SJCRH30 (cell line): ENCODE data around the gene LAMC1. TPM values are rescaled to one million over a fixed set of nuclear protein-coding genes. Genes with fewer than 3 reads are reported as not detected.

ENCODE experiments used
- DNase-seq, 2 experiments: peaks; one replicate each; pipeline ENCODE4 v3.0.0-alpha.2; 2015 to 2020
- H3K27ac ChIP-seq: fragments of 250-450 bp; sonication (Bioruptor Pico); 2 replicates; pipeline ENCODE4 v1.5.1; 2020; ENCODE audit warnings: mild to moderate bottlenecking, moderate library complexity
- H3K27me3 ChIP-seq: fragments of 250-450 bp; sonication (Bioruptor Pico); 2 replicates; pipeline ENCODE4 v1.5.1; 2020; ENCODE audit warnings: mild to moderate bottlenecking, moderate library complexity
- H3K36me3 ChIP-seq: fragments of 250-450 bp; sonication (Bioruptor Pico); 2 replicates; pipeline ENCODE4 v1.5.1; 2020; ENCODE audit warnings: mild to moderate bottlenecking, moderate library complexity
- H3K4me1 ChIP-seq: fragments of 250-450 bp; sonication (Bioruptor Pico); 2 replicates; pipeline ENCODE4 v1.5.1; 2020; ENCODE audit warnings: mild to moderate bottlenecking, moderate library complexity
- H3K4me3 ChIP-seq: fragments of 250-450 bp; sonication (Bioruptor Pico); 2 replicates; pipeline ENCODE4 v1.5.1; 2020; ENCODE audit warnings: mild to moderate bottlenecking, moderate library complexity
- H3K9me3 ChIP-seq: fragments of 250-450 bp; sonication (Bioruptor Pico); replicated peaks from 2 replicates; pipeline ENCODE4 v1.5.1; 2020; ENCODE audit warnings: mild to moderate bottlenecking, moderate library complexity
- total RNA-seq: library from RNA; depleted of rRNA; stranded (reverse); fragments of >200 nt; shearing (Covaris generic); gene quantifications from 2 replicates; pipeline ENCODE4 v1.2.3, GENCODE V29; 2014

LAMC1 gene
- total RNA-seq, 1 experiment from 2014 or later = 122 TPM

DNA sequence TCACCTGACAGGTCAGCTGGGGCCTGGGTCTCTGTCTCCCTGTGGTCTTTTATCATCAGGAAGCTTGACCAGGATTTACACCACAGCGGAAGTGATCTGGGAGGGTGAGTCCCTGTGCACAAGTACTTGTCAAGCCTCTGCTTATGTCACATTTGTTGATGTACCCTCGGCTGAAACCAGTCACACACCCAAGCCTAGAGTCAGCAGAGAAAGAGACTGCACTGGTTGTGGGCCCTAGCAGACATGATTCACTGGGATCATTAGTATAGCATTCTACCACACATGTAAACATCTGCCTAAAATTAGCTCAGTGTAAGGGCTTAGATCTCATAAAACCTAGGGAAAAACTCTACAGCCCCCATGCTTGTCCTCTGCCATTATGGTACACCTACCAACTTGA is 83.5 kb downstream of the LAMC1 start:
- Histone ChIP-seq H3K27ac (no peak overlapping the region), H3K9me3 (no peaks in the 10 kb centered on the region), H3K4me1 (no peaks in the 10 kb centered on the region), H3K27me3 (no peaks in the 10 kb centered on the region), H3K4me3 (no peak overlapping the region), H3K36me3 (peaks cover 25% of the 10 kb centered on the region)
- DNase-seq = no peak

DNA sequence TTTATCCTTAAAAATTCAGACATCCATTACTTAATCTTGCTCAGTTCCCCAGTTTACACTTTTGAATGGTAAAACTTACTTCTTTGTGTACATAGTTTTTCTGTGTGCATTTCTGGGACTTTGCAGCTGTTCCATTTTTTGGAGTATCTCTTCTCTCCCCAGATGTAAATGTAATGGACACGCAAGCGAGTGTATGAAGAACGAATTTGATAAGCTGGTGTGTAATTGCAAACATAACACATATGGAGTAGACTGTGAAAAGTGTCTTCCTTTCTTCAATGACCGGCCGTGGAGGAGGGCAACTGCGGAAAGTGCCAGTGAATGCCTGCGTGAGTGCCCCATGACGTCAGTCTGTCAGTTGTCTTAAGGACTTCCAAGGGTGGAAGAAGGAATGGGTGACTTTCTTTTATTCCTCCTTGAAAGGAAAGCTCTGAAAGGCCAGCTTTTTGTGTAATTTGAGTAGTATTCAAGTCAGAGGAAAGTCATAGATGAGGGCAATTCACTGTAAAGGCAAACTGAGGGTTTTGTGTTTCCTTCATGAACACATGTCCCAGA is 87.2 kb downstream of the LAMC1 start:
- Histone ChIP-seq H3K4me3 (no peak overlapping the region), H3K9me3 (no peaks in the 10 kb centered on the region), H3K36me3 (peaks cover 31% of the 10 kb centered on the region), H3K4me1 (no peaks in the 10 kb centered on the region), H3K27ac (no peak overlapping the region), H3K27me3 (no peaks in the 10 kb centered on the region)
- DNase-seq = no peak

DNA sequence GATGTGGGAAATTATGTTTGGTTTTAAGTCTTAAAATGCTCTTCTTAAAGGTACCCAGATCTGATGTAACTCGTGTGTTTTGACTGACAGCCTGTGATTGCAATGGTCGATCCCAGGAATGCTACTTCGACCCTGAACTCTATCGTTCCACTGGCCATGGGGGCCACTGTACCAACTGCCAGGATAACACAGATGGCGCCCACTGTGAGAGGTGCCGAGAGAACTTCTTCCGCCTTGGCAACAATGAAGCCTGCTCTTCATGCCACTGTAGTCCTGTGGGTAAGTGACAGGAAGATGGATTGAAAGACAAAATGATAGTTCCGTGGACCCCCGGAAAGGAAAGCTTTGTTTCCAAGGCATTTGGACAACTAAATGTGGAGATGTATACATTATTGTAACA is 91.2 kb downstream of the LAMC1 start:
- Histone ChIP-seq H3K9me3 (no peaks in the 10 kb centered on the region), H3K4me3 (no peak overlapping the region), H3K36me3 (peaks cover 50% of the 10 kb centered on the region), H3K27me3 (no peaks in the 10 kb centered on the region), H3K27ac (no peak overlapping the region), H3K4me1 (no peaks in the 10 kb centered on the region)
- DNase-seq = no peak

DNA sequence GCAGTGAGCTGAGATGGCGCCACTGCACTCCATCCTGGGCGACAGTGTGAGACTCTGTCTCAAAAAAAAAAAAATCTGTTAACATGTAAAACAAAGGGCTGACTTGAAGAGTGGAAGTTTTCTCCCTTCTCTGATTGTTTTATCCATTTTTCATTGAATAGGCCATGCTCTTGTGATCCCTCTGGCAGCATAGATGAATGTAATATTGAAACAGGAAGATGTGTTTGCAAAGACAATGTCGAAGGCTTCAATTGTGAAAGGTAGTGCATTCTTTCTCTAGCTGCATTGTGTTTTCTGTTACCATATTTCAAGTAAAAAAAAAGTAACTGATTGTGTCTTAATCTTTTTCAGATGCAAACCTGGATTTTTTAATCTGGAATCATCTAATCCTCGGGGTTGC is 93.2 kb downstream of the LAMC1 start:
- H3K27ac ChIP-seq = no peak overlapping the region
- no peaks in the 10 kb centered on the region for H3K4me1 ChIP-seq
- peaks cover 57% of the 10 kb centered on the region for H3K36me3 ChIP-seq
- H3K27me3 ChIP-seq = no peaks in the 10 kb centered on the region
- no peaks in the 10 kb centered on the region for H3K9me3 ChIP-seq
- H3K4me3 ChIP-seq = no peak overlapping the region
- DNase-seq = no peak

DNA sequence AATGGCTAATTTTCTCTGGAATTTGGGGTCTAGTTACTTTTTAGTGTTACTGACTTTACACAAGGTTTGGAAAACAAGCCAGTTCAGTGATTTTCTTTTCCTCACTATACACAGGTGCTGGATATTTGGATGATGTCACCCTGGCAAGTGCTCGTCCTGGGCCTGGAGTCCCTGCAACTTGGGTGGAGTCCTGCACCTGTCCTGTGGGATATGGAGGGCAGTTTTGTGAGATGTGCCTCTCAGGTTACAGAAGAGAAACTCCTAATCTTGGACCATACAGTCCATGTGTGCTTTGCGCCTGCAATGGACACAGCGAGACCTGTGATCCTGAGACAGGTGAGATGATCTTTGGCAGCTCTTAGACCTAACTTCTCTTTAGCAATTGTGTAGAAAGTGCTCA is 98.4 kb downstream of the LAMC1 start:
- no peaks in the 10 kb centered on the region for H3K4me1 ChIP-seq
- peaks cover 75% of the 10 kb centered on the region for H3K36me3 ChIP-seq
- H3K9me3 ChIP-seq = no peaks in the 10 kb centered on the region
- H3K4me3 ChIP-seq = no peak overlapping the region
- no peak overlapping the region for H3K27ac ChIP-seq
- DNase-seq = peak in 1 of 2 experiments; percentile 22
- no peaks in the 10 kb centered on the region for H3K27me3 ChIP-seq

DNA sequence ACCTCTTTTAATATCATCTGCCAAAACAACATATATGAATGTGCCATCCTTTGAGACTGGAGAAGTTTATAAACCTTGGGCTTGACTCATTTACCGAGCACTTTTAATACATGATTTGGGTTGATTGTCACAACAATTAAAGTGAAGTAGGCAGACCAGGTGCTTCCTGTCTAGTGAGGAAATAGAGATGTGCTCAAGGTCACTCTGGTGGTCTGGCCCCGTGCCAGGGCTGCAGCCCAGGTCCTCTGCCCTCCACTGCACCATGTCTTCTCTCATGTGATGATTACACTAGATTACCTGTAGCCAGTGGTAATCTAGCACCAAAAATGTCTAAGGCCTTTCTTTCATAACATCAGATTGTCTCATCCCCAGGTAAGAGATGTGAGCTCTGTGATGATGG is 101.0 kb downstream of the LAMC1 start:
- Histone ChIP-seq H3K4me3 (no peak overlapping the region), H3K4me1 (no peaks in the 10 kb centered on the region), H3K9me3 (no peaks in the 10 kb centered on the region), H3K36me3 (peaks cover 74% of the 10 kb centered on the region), H3K27ac (no peak overlapping the region), H3K27me3 (no peaks in the 10 kb centered on the region)
- no peak for DNase-seq

DNA sequence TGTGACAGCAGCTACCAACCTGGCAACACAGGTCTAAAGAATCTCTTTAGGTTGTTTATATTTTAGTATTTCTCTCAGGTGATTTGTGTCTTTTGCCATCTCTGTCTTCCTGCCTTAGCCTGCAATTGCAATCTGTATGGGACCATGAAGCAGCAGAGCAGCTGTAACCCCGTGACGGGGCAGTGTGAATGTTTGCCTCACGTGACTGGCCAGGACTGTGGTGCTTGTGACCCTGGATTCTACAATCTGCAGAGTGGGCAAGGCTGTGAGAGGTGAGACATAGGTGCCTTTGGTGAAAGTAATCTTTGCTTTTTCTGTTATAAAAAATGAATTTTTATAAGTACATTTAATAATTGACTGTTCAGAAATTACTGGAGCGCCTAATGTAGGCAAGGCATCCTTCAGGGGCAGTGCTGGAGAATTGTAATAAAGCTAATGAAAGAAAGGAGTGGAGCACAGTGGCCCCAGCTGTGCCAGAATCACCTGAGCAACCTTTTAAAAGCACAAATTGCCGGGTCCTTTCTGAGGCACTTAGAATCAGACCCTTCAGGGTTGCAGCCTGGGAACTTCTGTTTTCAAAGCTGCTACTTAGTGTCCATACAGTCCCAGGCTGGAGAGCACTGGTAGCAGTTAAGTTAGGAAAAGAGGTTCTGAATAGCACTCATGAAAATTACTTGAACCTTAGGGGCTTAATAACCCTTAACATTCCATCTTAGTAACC is 102.2 kb downstream of the LAMC1 start:
- Histone ChIP-seq H3K27me3 (no peaks in the 10 kb centered on the region), H3K4me1 (no peaks in the 10 kb centered on the region), H3K4me3 (no peak overlapping the region), H3K36me3 (peaks cover 74% of the 10 kb centered on the region), H3K9me3 (no peaks in the 10 kb centered on the region), H3K27ac (no peak overlapping the region)
- DNase-seq = no peak

DNA sequence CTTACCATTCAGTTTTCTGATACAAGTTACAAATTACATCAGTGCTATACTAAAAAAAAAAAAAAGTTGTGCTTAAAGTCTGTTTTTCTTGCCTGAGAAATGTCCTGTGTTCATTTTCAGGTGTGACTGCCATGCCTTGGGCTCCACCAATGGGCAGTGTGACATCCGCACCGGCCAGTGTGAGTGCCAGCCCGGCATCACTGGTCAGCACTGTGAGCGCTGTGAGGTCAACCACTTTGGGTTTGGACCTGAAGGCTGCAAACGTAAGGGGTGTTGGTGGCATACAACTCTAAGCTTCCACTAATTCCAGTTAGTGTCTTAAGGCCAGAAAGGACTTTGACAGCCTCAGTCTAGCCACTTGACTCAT is 102.8 kb downstream of the LAMC1 start:
- H3K27ac ChIP-seq = no peak overlapping the region
- H3K36me3 ChIP-seq = peaks cover 72% of the 10 kb centered on the region
- H3K4me3 ChIP-seq = no peak overlapping the region
- H3K4me1 ChIP-seq = no peaks in the 10 kb centered on the region
- H3K9me3 ChIP-seq = no peaks in the 10 kb centered on the region
- DNase-seq = no peak
- no peaks in the 10 kb centered on the region for H3K27me3 ChIP-seq

DNA sequence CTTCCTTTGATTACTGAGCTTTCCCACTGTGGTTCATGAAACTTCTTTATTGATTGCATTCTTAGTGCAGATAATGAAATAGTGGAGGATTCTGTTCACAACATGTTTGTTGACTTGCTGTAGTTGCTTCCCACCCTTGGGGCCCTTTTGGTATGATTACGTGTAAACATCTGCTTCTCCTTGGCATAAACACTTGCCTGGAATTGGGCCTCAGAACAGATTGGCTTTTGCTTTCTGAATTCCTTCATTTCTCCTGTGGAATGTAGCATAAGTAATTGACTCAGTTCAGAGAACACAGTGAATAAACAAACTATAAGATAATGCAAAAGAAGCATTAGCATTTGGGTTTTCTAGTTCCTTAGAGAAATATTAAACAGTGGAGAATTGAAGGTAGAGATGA is 103.3 kb downstream of the LAMC1 start:
- H3K27me3 ChIP-seq = no peaks in the 10 kb centered on the region
- DNase-seq = no peak
- H3K9me3 ChIP-seq = no peaks in the 10 kb centered on the region
- no peak overlapping the region for H3K27ac ChIP-seq
- H3K4me3 ChIP-seq = no peak overlapping the region
- peaks cover 72% of the 10 kb centered on the region for H3K36me3 ChIP-seq
- no peaks in the 10 kb centered on the region for H3K4me1 ChIP-seq

DNA sequence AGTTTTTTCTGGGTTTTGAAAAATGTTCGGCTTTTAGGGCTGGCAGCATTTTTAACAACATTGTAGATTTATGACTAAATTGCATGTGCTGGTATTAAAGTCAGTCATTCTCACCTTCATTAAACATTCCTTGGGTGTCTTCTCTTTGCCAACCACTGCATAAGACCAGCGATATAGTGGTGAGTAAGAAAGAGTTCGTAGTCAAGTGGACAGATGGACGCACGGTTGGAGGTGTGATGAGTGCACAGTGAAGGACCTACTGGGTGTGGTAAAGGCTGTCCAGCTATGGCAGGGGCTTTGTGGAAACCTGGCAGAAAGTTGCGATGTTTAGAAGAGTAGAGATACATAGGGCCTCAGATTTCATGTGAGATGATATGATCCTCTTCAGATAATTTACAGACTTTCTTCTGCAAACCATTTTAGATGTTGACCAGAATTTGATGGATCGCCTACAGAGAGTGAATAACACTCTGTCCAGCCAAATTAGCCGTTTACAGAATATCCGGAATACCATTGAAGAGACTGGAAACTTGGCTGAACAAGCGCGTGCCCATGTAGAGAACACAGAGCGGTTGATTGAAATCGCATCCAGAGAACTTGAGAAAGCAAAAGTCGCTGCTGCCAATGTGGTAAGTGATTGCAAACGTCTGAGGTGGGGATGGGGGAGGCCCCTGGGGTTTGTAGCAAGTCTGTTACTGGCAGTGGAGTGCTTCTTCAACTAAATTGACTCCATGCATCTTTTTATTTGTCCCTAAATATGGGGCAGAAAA is 106.9 kb downstream of the LAMC1 start:
- Histone ChIP-seq H3K36me3 (peaks cover 73% of the 10 kb centered on the region), H3K27me3 (no peaks in the 10 kb centered on the region), H3K9me3 (no peaks in the 10 kb centered on the region), H3K27ac (no peak overlapping the region), H3K4me3 (no peak overlapping the region), H3K4me1 (no peaks in the 10 kb centered on the region)
- DNase-seq = no peak

DNA sequence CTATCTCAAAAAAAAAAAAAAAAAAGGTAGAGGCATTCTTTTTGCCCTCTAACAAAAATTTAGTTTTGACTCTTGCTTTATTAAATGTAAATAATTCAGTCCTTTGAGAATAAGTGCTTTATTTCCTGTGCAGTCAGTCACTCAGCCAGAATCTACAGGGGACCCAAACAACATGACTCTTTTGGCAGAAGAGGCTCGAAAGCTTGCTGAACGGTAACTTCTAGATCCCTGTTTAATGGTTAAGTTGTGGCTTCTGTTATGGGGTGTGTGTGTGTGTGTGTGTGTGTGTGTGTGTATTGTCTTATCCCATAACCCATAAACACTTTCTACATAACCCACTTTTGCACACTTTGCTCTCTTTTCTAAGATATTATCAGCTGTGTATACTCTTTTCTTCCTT is 107.9 kb downstream of the LAMC1 start:
- H3K4me3 ChIP-seq = no peak overlapping the region
- no peaks in the 10 kb centered on the region for H3K9me3 ChIP-seq
- peaks cover 77% of the 10 kb centered on the region for H3K36me3 ChIP-seq
- DNase-seq = no peak
- H3K27ac ChIP-seq = no peak overlapping the region
- H3K27me3 ChIP-seq = no peaks in the 10 kb centered on the region
- H3K4me1 ChIP-seq = no peaks in the 10 kb centered on the region

DNA sequence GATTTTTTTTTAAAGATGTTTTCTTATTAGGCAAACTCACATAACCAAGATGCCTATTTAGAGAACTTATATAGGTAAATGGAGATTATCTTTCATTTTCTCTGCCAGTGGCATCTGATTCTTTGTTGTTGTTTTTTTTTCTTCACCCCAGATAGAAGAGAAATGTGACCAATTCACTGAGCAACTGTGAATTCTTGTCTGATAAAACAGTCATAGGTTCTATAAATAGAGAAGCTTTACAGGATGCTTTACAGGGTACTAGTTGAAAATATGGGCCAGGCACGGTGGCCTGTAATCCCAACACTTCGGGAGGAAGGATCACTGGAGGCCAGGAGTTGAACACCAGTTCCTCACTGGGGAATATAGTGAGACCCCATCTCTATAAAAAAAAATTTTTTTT is 112.1 kb downstream of the LAMC1 start:
- no peak for DNase-seq
- H3K4me1 ChIP-seq = peaks cover 15% of the 10 kb centered on the region
- no peaks in the 10 kb centered on the region for H3K9me3 ChIP-seq
- no peak overlapping the region for H3K4me3 ChIP-seq
- H3K27me3 ChIP-seq = no peaks in the 10 kb centered on the region
- H3K27ac ChIP-seq = no peak overlapping the region
- peaks cover 65% of the 10 kb centered on the region for H3K36me3 ChIP-seq

DNA sequence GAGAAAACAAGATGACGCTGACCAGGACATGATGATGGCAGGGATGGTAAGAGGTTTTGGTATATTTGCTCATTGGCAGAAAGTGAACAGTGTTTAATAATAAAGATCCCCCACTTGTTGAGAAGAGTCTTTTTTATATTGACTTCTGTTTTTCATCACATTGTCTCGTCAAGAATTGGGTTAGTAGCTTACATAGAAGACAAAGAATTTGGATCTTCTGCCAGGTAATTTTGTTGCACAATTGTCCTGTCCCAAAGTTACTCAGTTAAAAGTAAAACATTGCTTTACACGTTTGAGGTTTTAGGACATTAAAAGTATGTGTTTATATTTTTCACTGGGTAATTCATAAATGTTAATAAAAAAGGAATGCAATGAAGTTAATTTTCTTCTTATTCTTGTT is 114.6 kb downstream of the LAMC1 start:
- Histone ChIP-seq H3K27me3 (no peaks in the 10 kb centered on the region), H3K27ac (no peak overlapping the region), H3K36me3 (peaks cover 65% of the 10 kb centered on the region), H3K4me3 (no peak overlapping the region), H3K9me3 (no peaks in the 10 kb centered on the region), H3K4me1 (peaks cover 17% of the 10 kb centered on the region)
- no peak for DNase-seq

DNA sequence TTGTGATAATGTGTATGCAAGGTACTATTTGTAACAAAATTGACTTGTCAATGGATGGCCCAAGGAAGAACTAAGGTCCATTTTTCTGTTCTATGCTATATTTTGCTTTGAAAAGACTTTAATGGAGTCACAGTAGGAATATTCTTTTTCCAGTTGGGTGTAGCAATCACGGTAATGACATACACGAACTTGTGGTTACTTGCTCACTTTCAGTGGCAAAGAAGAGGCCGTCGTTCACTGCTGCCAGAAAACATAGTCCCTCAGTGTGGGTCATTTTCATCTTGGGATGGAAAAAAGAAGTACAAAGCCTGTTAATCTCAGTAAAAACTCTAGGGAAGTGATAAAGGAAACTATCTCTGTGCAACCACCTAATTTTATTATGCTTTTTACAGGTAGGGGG is 115.1 kb downstream of the LAMC1 start:
- Histone ChIP-seq H3K4me3 (no peak overlapping the region), H3K27ac (no peak overlapping the region), H3K4me1 (peaks cover 17% of the 10 kb centered on the region), H3K36me3 (peaks cover 61% of the 10 kb centered on the region), H3K27me3 (no peaks in the 10 kb centered on the region), H3K9me3 (no peaks in the 10 kb centered on the region)
- no peak for DNase-seq

DNA sequence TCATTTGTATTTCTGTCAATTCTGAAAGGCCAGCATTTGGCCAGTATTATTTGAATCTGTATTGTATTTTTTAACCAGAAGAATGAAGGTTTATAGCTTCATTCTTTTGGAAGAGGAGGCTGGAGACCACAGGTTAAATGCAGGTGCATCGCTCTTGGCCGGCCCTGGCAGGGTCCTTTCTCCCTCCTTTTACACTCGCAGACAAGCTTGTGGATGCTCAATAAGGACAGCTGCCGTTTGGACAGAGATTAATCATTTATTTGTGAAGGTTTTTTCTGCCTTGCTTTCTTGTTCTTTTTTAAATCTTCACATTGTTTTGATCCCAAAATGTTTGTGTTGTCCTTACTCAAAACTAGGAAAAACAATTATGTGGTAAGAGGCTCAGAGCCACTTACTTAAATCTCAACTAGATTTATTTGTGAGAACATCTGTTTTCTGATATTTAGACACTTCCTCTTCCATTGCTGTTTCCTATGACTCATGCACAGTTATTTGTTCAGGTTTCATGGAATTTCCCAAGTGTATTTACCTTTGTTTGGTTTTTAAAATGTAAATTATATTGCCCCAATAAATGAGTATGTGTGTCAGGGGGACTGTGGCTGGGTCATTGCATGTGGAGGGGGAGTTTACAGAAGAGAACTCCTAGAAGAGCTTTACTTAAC is 116.2 kb downstream of the LAMC1 start:
- peak overlapping the region; percentile 0; the same call in 1 of the 2 replicates for H3K27ac ChIP-seq
- H3K9me3 ChIP-seq = no peaks in the 10 kb centered on the region
- peaks cover 54% of the 10 kb centered on the region for H3K36me3 ChIP-seq
- H3K4me1 ChIP-seq = peaks cover 17% of the 10 kb centered on the region
- no peak overlapping the region for H3K4me3 ChIP-seq
- H3K27me3 ChIP-seq = no peaks in the 10 kb centered on the region
- DNase-seq = peak in 1 of 2 experiments; percentile 22
